ENCODE measurements around the gene CAMK2G. TPM values are rescaled to one million over a fixed set of nuclear protein-coding genes. Genes with fewer than 3 reads are reported as not detected.

The CAMK2G gene
- total RNA-seq, 1 donor from 2014 or later, result 24.9 TPM

GRCh38 chr10:73857446-73857845 lies 16.9 kb downstream of the CAMK2G start:
- Mint-ChIP-seq H3K27me3 (no peaks in the 10 kb centered on the region), H3K4me1 (ENCODE audit: unreplicated experiment) (no peaks in the 10 kb centered on the region), H3K36me3 (peaks cover 9% of the 10 kb centered on the region), H3K27ac (no peak overlapping the region), H3K4me3 (no peak overlapping the region), H3K9me3 (no peaks in the 10 kb centered on the region)
- DNase-seq (ENCODE audit: extremely low spot score, unreplicated experiment), result no peak
- no peak for TF ChIP-seq CTCF (conservative IDR thresholded peaks at IDR 0.05)

GRCh38 chr10:73856261-73856660 lies 18.1 kb downstream of the CAMK2G start:
- no peak for TF ChIP-seq CTCF (conservative IDR thresholded peaks at IDR 0.05)
- no peaks in the 10 kb centered on the region for H3K27me3 Mint-ChIP-seq
- peaks cover 2% of the 10 kb centered on the region for H3K4me1 Mint-ChIP-seq (ENCODE audit: unreplicated experiment)
- no peaks in the 10 kb centered on the region for H3K9me3 Mint-ChIP-seq
- H3K36me3 Mint-ChIP-seq, result peaks cover 13% of the 10 kb centered on the region
- no peak overlapping the region for H3K27ac Mint-ChIP-seq
- no peak for DNase-seq (ENCODE audit: extremely low spot score, unreplicated experiment)
- H3K4me3 Mint-ChIP-seq, result no peak overlapping the region

GRCh38 chr10:73855413-73855812 lies 18.9 kb downstream of the CAMK2G start:
- Mint-ChIP-seq H3K27me3 (no peaks in the 10 kb centered on the region), H3K9me3 (no peaks in the 10 kb centered on the region), H3K4me1 (ENCODE audit: unreplicated experiment) (peaks cover 7% of the 10 kb centered on the region), H3K27ac (no peak overlapping the region), H3K4me3 (no peak overlapping the region), H3K36me3 (peaks cover 9% of the 10 kb centered on the region)
- TF ChIP-seq CTCF (conservative IDR thresholded peaks at IDR 0.05), result no peak
- no peak for DNase-seq (ENCODE audit: extremely low spot score, unreplicated experiment)

GRCh38 chr10:73854310-73854709 lies 20.0 kb downstream of the CAMK2G start:
- Mint-ChIP-seq H3K36me3 (peaks cover 10% of the 10 kb centered on the region), H3K4me1 (ENCODE audit: unreplicated experiment) (peaks cover 7% of the 10 kb centered on the region), H3K4me3 (no peak overlapping the region), H3K27me3 (no peaks in the 10 kb centered on the region), H3K27ac (peak overlapping the region; percentile 41), H3K9me3 (no peaks in the 10 kb centered on the region)
- DNase-seq (ENCODE audit: extremely low spot score, unreplicated experiment), result no peak
- TF ChIP-seq CTCF (conservative IDR thresholded peaks at IDR 0.05), result no peak

- Mint-ChIP-seq H3K9me3 (no peaks in the 10 kb centered on the region), H3K27me3 (no peaks in the 10 kb centered on the region), H3K4me1 (ENCODE audit: unreplicated experiment) (peaks cover 7% of the 10 kb centered on the region), H3K36me3 (peaks cover 9% of the 10 kb centered on the region), H3K27ac (no peak overlapping the region), H3K4me3 (no peak overlapping the region)
- no peak for TF ChIP-seq CTCF (conservative IDR thresholded peaks at IDR 0.05)
- no peak for DNase-seq (ENCODE audit: extremely low spot score, unreplicated experiment)
These were observed 21.2 kb downstream of the CAMK2G start for GRCh38 chr10:73853196-73853595.

- Mint-ChIP-seq H3K4me3 (peak overlapping the region; percentile 32), H3K27me3 (no peaks in the 10 kb centered on the region), H3K9me3 (no peaks in the 10 kb centered on the region), H3K36me3 (peaks cover 19% of the 10 kb centered on the region), H3K27ac (peak overlapping the region; percentile 53), H3K4me1 (ENCODE audit: unreplicated experiment) (peaks cover 7% of the 10 kb centered on the region)
- TF ChIP-seq CTCF (conservative IDR thresholded peaks at IDR 0.05), result no peak
- no peak for DNase-seq (ENCODE audit: extremely low spot score, unreplicated experiment)
These were observed 23.4 kb downstream of the CAMK2G start for GRCh38 chr10:73850863-73851461.
